Ascending aorta (tissue), 2 donors: ENCODE results near the gene CYB561D2. TPM values are rescaled to one million over a fixed set of nuclear protein-coding genes. Genes with fewer than 3 reads are reported as not detected.

Experiments
- DNase-seq, 2 donors: peaks; one replicate each; pipeline ENCODE4 v3.0.0-alpha.2; 2019; ENCODE audit warnings: low spot score in 2 of 2
- H3K27ac ChIP-seq, 2 donors: fragments of 200-600 bp; sonication (generic); one replicate each; pipeline ENCODE4 v1.5.1; 2016 to 2017; ENCODE audit warnings: mild to moderate bottlenecking in 1 of 2
- H3K27me3 ChIP-seq: fragments of 200-600 bp; sonication (generic); one replicate; pipeline ENCODE4 v1.5.1; 2017
- H3K36me3 ChIP-seq, 2 donors: fragments of 200-600 bp; sonication (generic); one replicate each; pipeline ENCODE4 v1.5.1; 2016
- H3K4me1 ChIP-seq, 2 donors: fragments of 200-600 bp; sonication (generic); one replicate each; pipeline ENCODE4 v1.5.1; 2016 to 2017; ENCODE audit warnings: mild to moderate bottlenecking in 1 of 2
- H3K4me3 ChIP-seq, 2 donors: fragments of 200-600 bp; sonication (generic); one replicate each; pipeline ENCODE4 v1.5.1; 2016 to 2017; ENCODE audit warnings: mild to moderate bottlenecking in 1 of 2
- H3K9me3 ChIP-seq, 2 donors: fragments of 200-600 bp; sonication (generic); one replicate each; pipeline ENCODE4 v1.5.1; 2016
- CTCF ChIP-seq, 3 experiments: fragments of 200-600 bp in 2 of 3; fragments of 450-650 bp in 1 of 3; sonication (generic) in 2 of 3; IDR thresholded peaks; one replicate each; pipeline ENCODE4 v1.5.1; 2016 to 2019; ENCODE audit warnings: antibody characterized with exemption in 3 of 3, mild to moderate bottlenecking in 1 of 3, moderate library complexity in 1 of 3
- intact Hi-C: fragments of 100-400 bp; cut with DNase I; formaldehyde crosslinking; loops from one replicate; pipeline ENCODE4 v1.15.1; 2023
- total RNA-seq: library from RNA; depleted of rRNA; stranded (reverse); fragments of >200 nt; gene quantifications from one replicate; pipeline ENCODE4 v1.1.0, GENCODE V29; 2016

The CYB561D2 gene
- total RNA-seq, 1 donor from 2014 or later = 20.2 TPM

- DNase-seq = peak in 1 of 2 donors; percentile 94
- H3K4me3 ChIP-seq = peak overlapping the region; percentile 66 to 81
- intact Hi-C loops = loop anchor here (1.0 kb wide), 1 partner anchor 22 kb away; the partner anchor contains the start of genes HYAL3 and NAA80
- H3K27me3 ChIP-seq = no peaks in the 10 kb centered on the region
- TF ChIP-seq CTCF (IDR thresholded peaks at IDR 0.05) = peak; percentile 26 to 63 (median 44)
- H3K27ac ChIP-seq = peak overlapping the region; percentile 92 to 93
- H3K36me3 ChIP-seq = peaks cover 0 to 31% of the 10 kb centered on the region in 2 donors
- no peaks in the 10 kb centered on the region for H3K9me3 ChIP-seq
- peaks cover 8 to 28% of the 10 kb centered on the region in 2 donors for H3K4me1 ChIP-seq
These were observed 29.1 kb upstream of the CYB561D2 start for GRCh38 chr3:50321336-50322114.

- intact Hi-C loops = no loop called here
- no peaks in the 10 kb centered on the region for H3K27me3 ChIP-seq
- H3K9me3 ChIP-seq = no peaks in the 10 kb centered on the region
- peak overlapping the region; percentile 92 to 93 for H3K27ac ChIP-seq
- no peak for DNase-seq
- H3K4me3 ChIP-seq = peak overlapping the region; percentile 66 to 81
- peaks cover 0 to 26% of the 10 kb centered on the region in 2 donors for H3K36me3 ChIP-seq
- TF ChIP-seq CTCF (IDR thresholded peaks at IDR 0.05) = no peak
- peaks cover 10 to 31% of the 10 kb centered on the region in 2 donors for H3K4me1 ChIP-seq
These were observed 28.6 kb upstream of the CYB561D2 start for GRCh38 chr3:50322115-50322385.

GRCh38 chr3:50322386-50323091 lies 28.1 kb upstream of the CYB561D2 start, which contains the start of gene HYAL2:
HYAL2 (minus strand) TSS chr3:50322745; CDS start chr3:50320489, 2,256 bp downstream.
- Histone ChIP-seq H3K27me3 (no peaks in the 10 kb centered on the region), H3K4me3 (peak within 1 kb of the TSS; percentile 66 to 81), H3K9me3 (no peaks in the 10 kb centered on the region), H3K4me1 (peaks cover 12 to 36% of the 10 kb centered on the region in 2 donors), H3K36me3 (peaks cover 0 to 25% of the 10 kb centered on the region in 2 donors), H3K27ac (peak within 1 kb of the TSS; percentile 92 to 93)
- TF ChIP-seq CTCF (IDR thresholded peaks at IDR 0.05) = no peak
- DNase-seq = peak in 1 of 2 donors; percentile 70
- intact Hi-C loops = no loop called here

GRCh38 chr3:50323092-50323600 lies 27.5 kb upstream of the CYB561D2 start:
- Histone ChIP-seq H3K27me3 (no peaks in the 10 kb centered on the region), H3K27ac (peak overlapping the region; percentile 92 to 93), H3K36me3 (peaks cover 0 to 22% of the 10 kb centered on the region in 2 donors), H3K4me1 (peaks cover 12 to 37% of the 10 kb centered on the region in 2 donors), H3K4me3 (no peak overlapping the region), H3K9me3 (no peaks in the 10 kb centered on the region)
- intact Hi-C loops = no loop called here
- TF ChIP-seq CTCF (IDR thresholded peaks at IDR 0.05) = no peak
- DNase-seq = peak in 1 of 2 donors; percentile 67

- Histone ChIP-seq H3K27ac (peak overlapping the region; percentile 41 to 53), H3K27me3 (no peaks in the 10 kb centered on the region), H3K36me3 (peaks cover 0 to 17% of the 10 kb centered on the region in 2 donors), H3K4me1 (peaks cover 12 to 39% of the 10 kb centered on the region in 2 donors), H3K4me3 (no peak overlapping the region), H3K9me3 (no peaks in the 10 kb centered on the region)
- intact Hi-C loops = no loop called here
- no peak for TF ChIP-seq CTCF (IDR thresholded peaks at IDR 0.05)
- peak in 1 of 2 donors; percentile 71 for DNase-seq
These were observed 27.0 kb upstream of the CYB561D2 start for GRCh38 chr3:50323614-50324199.
